Measurements from ENCODE around the gene FAM120AOS.

FAM120AOS gene

DNA sequence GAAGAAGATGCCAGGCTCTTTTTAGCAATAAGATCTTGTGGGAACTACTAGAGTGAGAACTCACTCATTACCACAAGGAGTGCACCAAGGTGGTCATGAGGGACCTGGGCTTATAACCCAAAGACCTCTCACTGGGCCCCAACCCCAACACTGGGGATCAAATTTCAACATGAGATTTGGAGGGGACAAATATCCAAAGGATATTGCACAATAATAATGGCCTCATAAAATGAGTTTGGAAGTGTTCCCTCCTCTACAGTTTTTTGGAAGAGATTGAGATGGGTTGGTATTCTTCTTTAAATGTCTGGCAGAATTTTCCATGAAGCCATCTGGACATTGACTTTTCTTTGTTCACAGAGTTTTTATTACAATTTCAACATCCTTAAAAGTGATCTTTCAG lies 39.9 kb downstream of the FAM120AOS start:
- TF ChIP-seq, protein P1, sequence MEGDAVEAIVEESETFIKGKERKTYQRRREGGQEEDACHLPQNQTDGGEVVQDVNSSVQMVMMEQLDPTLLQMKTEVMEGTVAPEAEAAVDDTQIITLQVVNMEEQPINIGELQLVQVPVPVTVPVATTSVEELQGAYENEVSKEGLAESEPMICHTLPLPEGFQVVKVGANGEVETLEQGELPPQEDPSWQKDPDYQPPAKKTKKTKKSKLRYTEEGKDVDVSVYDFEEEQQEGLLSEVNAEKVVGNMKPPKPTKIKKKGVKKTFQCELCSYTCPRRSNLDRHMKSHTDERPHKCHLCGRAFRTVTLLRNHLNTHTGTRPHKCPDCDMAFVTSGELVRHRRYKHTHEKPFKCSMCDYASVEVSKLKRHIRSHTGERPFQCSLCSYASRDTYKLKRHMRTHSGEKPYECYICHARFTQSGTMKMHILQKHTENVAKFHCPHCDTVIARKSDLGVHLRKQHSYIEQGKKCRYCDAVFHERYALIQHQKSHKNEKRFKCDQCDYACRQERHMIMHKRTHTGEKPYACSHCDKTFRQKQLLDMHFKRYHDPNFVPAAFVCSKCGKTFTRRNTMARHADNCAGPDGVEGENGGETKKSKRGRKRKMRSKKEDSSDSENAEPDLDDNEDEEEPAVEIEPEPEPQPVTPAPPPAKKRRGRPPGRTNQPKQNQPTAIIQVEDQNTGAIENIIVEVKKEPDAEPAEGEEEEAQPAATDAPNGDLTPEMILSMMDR (IDR thresholded peaks at IDR 0.05; ENCODE audit: low read depth, low read length, missing control alignments), result no peak
- no peak overlapping the region for H3K27ac ChIP-seq
- H3K27me3 ChIP-seq (replicated peaks), result no peaks in the 10 kb centered on the region
- no peaks in the 10 kb centered on the region for H3K36me3 ChIP-seq (replicated peaks)
- in situ Hi-C loops (cut with HindIII; ENCODE audit: low pct_ligation_motif_present, low sequenced_read_pairs), result no loop called here
- DNase-seq, result no peak
- no peak overlapping the region for H3K4me3 ChIP-seq (ENCODE audit: low read depth, low read length)

DNA sequence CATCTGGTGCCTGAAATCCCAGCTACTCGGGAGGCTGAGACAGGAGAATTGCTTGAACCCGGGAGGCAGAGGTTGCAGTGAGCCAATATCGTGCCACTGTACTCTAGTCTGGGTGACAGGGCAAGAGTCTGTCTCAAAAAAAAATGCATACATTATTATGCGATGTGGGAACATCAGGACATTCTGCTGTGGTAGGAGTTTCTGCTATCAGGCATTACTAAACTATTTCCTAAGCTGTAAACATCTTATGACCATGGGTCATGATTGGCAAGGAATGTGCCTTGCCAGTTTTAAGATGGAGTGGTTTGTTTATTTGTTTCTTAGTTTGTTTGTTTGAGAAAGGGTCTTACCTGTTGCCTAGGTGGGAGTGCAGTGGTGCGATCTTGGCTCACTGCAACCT lies 47.0 kb downstream of the FAM120AOS start:
- in situ Hi-C loops (cut with HindIII; ENCODE audit: low pct_ligation_motif_present, low sequenced_read_pairs), result no loop called here
- no peak overlapping the region for H3K4me3 ChIP-seq (ENCODE audit: low read depth, low read length)
- no peak overlapping the region for H3K27ac ChIP-seq
- H3K27me3 ChIP-seq (replicated peaks), result no peaks in the 10 kb centered on the region
- H3K36me3 ChIP-seq (replicated peaks), result no peaks in the 10 kb centered on the region
- TF ChIP-seq, protein P1 (IDR thresholded peaks at IDR 0.05; ENCODE audit: low read depth, low read length, missing control alignments), result no peak
- no peak for DNase-seq

DNA sequence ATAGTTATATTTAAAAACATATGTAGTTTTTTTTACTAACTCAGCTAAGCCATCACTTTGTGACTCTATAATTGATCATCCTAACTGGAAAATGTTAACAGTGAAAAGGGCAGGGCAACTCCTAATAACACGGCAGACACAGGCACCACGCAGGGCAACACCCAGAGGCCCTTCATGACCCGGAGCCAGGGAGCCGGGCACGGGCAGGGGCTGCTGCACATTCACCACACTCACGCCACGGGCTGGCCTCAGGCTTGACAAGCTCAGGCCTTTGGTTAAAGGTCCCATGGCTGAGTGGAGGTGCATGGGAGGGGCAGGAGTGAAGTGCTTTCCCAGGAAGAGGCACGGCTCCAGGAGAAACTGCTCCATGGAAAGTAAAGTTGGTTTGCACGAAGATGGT lies 54.9 kb downstream of the FAM120AOS start:
- Histone ChIP-seq H3K27me3 (replicated peaks) (no peaks in the 10 kb centered on the region), H3K27ac (no peak overlapping the region), H3K4me3 (ENCODE audit: low read depth, low read length) (no peak overlapping the region), H3K36me3 (replicated peaks) (no peaks in the 10 kb centered on the region)
- in situ Hi-C loops (cut with HindIII; ENCODE audit: low pct_ligation_motif_present, low sequenced_read_pairs), result no loop called here
- TF ChIP-seq, protein P1 (IDR thresholded peaks at IDR 0.05; ENCODE audit: low read depth, low read length, missing control alignments), result no peak
- no peak for DNase-seq

DNA sequence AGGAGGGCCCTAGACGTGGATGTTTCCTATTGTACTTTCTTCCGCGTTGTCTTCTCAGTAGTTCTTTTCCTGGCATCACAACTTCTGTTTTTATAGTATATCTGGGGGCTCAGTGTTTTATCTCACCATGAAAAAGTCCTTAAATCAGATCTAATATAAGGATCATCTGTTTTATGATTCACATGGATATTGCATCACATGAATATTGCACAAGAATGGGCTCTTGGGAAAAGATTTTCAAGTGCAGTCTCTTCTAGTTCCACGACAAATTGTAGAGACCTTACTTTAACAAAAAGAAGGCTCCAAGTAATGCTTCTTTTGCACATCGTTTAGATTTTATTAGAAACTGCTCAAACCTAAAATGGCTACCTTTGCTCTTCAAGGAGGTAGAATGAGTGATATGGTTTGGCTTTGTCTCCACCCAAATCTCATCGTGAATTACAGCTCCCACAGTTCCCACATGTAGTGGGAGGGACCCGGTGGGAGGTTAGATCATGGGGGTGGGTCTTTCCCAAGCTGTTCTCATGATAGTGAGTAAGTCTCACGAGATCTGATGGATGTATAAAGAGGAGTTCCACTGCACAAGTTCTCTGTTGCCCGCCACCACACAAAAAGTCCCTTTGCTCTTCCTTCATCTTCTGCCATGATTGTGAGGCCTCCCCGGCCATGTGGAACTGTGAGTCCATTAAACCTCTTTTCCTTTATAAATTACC lies 55.6 kb downstream of the FAM120AOS start:
- H3K4me3 ChIP-seq (ENCODE audit: low read depth, low read length), result no peak overlapping the region
- no peak overlapping the region for H3K27ac ChIP-seq
- H3K36me3 ChIP-seq (replicated peaks), result no peaks in the 10 kb centered on the region
- in situ Hi-C loops (cut with HindIII; ENCODE audit: low pct_ligation_motif_present, low sequenced_read_pairs), result no loop called here
- TF ChIP-seq, protein P1 (IDR thresholded peaks at IDR 0.05; ENCODE audit: low read depth, low read length, missing control alignments), result no peak
- no peaks in the 10 kb centered on the region for H3K27me3 ChIP-seq (replicated peaks)
- DNase-seq, result no peak
